HFFc6 (cell line): ENCODE measurements around the gene ADA. TPM values are rescaled to one million over a fixed set of nuclear protein-coding genes. Genes with fewer than 3 reads are reported as not detected.
A peak's percentile ranks its signal among the peaks of the same experiment; 100 is the strongest.

Experiments
- DNase-seq: peaks from one replicate; pipeline ENCODE4 v3.0.0-alpha.2; 2018
- H3K27ac Mint-ChIP-seq: 2 replicates; pipeline ENCODE4 v1.8.0; 2020; ENCODE audit warnings: mild to moderate bottlenecking, mixed read lengths
- H3K27me3 Mint-ChIP-seq: 2 replicates; pipeline ENCODE4 v1.8.0; 2021; ENCODE audit warnings: mild to moderate bottlenecking, moderate library complexity, mixed read lengths; ENCODE audit not compliant: insufficient read depth
- H3K36me3 Mint-ChIP-seq: 2 replicates; pipeline ENCODE4 v1.8.0; 2021; ENCODE audit warnings: low read depth, mixed read lengths
- H3K4me1 Mint-ChIP-seq: 2 replicates; pipeline ENCODE4 v1.8.0; 2020; ENCODE audit warnings: low read depth, mixed read lengths
- H3K4me3 Mint-ChIP-seq: 2 replicates; pipeline ENCODE4 v1.8.0; 2020; ENCODE audit warnings: mild to moderate bottlenecking, moderate library complexity, mixed read lengths
- H3K9me3 Mint-ChIP-seq: 2 replicates; pipeline ENCODE4 v1.8.0; 2020; ENCODE audit warnings: mild to moderate bottlenecking, mixed read lengths
- total RNA-seq, 6 experiments: library from RNA; stranded (reverse); fragmentation: NEBNext Ultra II Directional; extraction: Animal tissue kit (Norgen Biotek cat#: 25700); gene quantifications; 2 replicates in 1 of 6; 3 replicates in 5 of 6; pipeline ENCODE4 v1.2.3, GENCODE V29; 2021
- TF ChIP-seq, protein P1 (sequence below): fragments of 200-600 bp; sonication (generic); IDR thresholded peaks from 2 replicates; pipeline ENCODE4 v1.5.0; 2021; ENCODE audit warnings: antibody characterized with exemption, mild to moderate bottlenecking

The ADA gene
- total RNA-seq, 6 experiments from 2014 or later = 11.0 to 15.9 (median 12.7) TPM

DNA sequence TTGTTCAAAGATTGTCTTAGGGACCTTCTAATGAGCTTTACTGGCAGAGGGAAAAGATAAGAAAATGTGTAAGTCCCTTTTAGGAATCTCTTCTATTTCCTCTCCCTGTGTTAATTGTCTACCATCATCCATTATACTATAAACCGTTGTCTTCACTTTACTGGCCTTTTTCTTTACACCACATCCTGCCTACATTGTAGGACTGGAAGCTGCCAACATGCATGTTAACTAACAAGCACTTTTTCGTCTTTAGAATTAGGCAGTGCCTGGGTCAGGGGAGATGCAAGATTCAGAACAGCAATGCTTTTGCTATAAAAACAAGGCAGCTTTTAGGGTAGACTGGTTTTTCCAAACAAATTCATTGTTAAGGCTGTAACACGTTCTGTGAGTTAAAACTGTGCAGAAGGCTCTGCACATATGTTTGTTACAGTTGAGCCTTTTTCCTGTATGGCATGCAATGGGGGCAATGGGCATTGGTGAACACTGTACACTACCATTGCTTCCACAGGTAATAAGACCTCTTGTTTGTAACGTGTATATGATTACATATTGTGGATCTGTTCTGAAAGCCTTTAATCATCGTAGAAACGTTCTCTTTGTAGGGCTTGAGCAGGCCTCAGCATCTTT, 80.0 kb downstream of the ADA start:
- TF ChIP-seq, protein P1, sequence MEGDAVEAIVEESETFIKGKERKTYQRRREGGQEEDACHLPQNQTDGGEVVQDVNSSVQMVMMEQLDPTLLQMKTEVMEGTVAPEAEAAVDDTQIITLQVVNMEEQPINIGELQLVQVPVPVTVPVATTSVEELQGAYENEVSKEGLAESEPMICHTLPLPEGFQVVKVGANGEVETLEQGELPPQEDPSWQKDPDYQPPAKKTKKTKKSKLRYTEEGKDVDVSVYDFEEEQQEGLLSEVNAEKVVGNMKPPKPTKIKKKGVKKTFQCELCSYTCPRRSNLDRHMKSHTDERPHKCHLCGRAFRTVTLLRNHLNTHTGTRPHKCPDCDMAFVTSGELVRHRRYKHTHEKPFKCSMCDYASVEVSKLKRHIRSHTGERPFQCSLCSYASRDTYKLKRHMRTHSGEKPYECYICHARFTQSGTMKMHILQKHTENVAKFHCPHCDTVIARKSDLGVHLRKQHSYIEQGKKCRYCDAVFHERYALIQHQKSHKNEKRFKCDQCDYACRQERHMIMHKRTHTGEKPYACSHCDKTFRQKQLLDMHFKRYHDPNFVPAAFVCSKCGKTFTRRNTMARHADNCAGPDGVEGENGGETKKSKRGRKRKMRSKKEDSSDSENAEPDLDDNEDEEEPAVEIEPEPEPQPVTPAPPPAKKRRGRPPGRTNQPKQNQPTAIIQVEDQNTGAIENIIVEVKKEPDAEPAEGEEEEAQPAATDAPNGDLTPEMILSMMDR = no peak
- Mint-ChIP-seq H3K27ac (peak overlapping the region; percentile 98), H3K9me3 (no peaks in the 10 kb centered on the region), H3K4me1 (peaks cover 64% of the 10 kb centered on the region), H3K4me3 (no peak overlapping the region), H3K36me3 (no peaks in the 10 kb centered on the region), H3K27me3 (peaks cover 5% of the 10 kb centered on the region; the same call in 1 of the 2 replicates)
- DNase-seq = no peak

DNA sequence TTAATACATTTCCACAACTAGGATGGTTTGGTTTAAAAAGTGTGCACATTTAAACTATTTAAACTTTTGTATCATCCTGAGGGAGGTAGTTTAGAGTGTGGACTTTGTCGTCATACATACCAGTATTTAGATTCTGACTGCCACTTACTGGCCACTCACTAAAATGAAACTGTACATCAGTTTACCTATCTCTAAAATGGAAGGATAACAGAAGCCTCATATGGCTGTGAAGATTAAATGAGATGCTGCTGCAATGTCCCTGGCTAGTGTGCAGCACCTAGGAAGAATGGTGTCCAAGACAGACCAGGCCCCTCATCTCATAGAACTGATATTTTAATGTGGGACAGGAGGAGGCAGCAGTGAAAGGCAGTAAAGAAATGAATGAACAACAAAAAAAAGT, 81.1 kb downstream of the ADA start:
- no peak overlapping the region for H3K4me3 Mint-ChIP-seq
- peak overlapping the region; percentile 14; the same call in 1 of the 2 replicates for H3K27ac Mint-ChIP-seq
- H3K9me3 Mint-ChIP-seq = no peaks in the 10 kb centered on the region
- no peaks in the 10 kb centered on the region for H3K36me3 Mint-ChIP-seq
- DNase-seq = no peak
- peaks cover 5% of the 10 kb centered on the region; the same call in 1 of the 2 replicates for H3K27me3 Mint-ChIP-seq
- H3K4me1 Mint-ChIP-seq = peaks cover 60% of the 10 kb centered on the region
- TF ChIP-seq, protein P1 = no peak

Other genes starting within 250 kb of the ADA start
- gene TTPAL, start 175.8 kb downstream of the ADA start, total RNA-seq = 10 to 100 TPM; 28.7 to 38.7 (median 35.2) TPM
- 100 to 1,000 TPM; 161 to 219 (median 188) TPM for gene SERINC3, start 129.6 kb downstream of the ADA start, total RNA-seq
- gene PKIG, start 69.1 kb downstream of the ADA start, total RNA-seq = 10 to 100 TPM; 35.5 to 57.6 (median 52.0) TPM
- under 1 TPM in 1 of 6 experiments, not detected in 5; 0.14 TPM for gene CCN5, start 63.7 kb upstream of the ADA start, total RNA-seq
- gene KCNK15, start 94.2 kb upstream of the ADA start, total RNA-seq = under 1 TPM in 5 of 6 experiments, not detected in 1; 0.07 to 0.28 (median 0.21) TPM
- not detected for gene RIMS4, start 158.8 kb upstream of the ADA start, total RNA-seq
- gene YWHAB, start 234.0 kb upstream of the ADA start, total RNA-seq = 100 to 1,000 TPM; 284 to 315 (median 301) TPM